ENCODE measurements around the gene HNF4A.
"Not testable (repeated sequence)": the region's sequence is repeated elsewhere in the genome, so short reads cannot be mapped to it uniquely, and the experiment has no call there.

Gene HNF4A

GRCh38 chr20:44355498-44356352, at the start of gene HNF4A:
Gene HNF4A (plus strand): TSS chr20:44355699. CDS start chr20:44355805, 106 bp downstream.
- no peak for DNase-seq (ENCODE audit: low spot score)

- DNase-seq (ENCODE audit: low spot score) = no peak
Measured at GRCh38 chr20:44306927-44307326, 48.6 kb upstream of the HNF4A start.

- peak; percentile 27 for DNase-seq (ENCODE audit: low spot score)
Measured at GRCh38 chr20:44309763-44310663, 45.5 kb upstream of the HNF4A start.

GRCh38 chr20:44310664-44311639, 44.5 kb upstream of the HNF4A start, which contains the start of gene FITM2:
Gene FITM2 (minus strand): TSS chr20:44311202. CDS start chr20:44311148, 54 bp downstream.
- DNase-seq (ENCODE audit: low spot score) = peak; percentile 98

GRCh38 chr20:44314870-44315269, 40.6 kb upstream of the HNF4A start:
- DNase-seq (ENCODE audit: low spot score) = no peak

DNA sequence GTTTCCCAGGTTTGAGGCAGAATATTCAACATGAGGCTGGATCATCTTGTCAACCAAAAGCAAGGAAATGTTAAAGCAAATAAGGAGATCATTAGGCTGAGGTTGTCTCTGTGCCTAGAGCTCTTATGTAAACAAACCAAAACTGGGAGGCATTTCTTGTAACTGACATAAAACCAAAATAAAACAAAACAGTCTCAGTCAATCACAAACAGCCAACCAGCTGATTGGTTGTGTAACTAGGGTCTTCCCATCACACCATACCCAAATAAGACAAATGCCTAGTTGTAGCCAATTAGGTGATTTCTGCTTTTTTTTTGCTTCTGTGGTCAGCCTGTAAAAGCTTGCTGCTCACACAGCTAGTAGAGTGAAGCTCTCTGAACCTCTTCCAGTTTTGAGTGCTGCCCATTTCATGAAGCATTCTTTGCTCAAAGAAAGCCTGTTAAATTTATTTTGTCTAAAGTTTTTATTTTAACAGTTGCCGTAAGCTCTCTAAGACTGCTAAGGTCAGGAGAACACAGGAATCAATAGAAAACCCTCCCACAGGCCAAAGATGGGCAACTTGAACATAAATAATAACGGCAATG, 35.6 kb upstream of the HNF4A start:
- DNase-seq (ENCODE audit: low spot score) = no peak

DNA sequence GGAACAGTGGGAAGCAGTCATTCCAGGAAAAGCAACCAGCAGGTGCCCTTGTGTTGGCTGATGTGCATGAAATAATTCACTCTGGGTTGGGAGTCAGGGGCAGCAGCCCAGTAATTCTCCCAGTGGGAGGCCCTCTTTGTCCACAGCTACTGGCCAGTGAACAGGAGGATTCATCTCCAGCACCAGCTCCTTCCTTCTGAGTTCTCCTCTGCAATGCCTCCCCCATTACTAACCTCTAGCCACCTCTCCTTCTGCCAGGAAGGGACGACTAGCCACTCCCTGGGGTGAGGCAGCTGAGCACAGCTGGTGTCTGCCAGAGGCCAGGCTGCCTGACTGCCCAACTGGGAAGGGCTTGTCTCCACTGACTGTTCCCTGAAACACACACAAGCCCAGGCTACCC, 31.2 kb upstream of the HNF4A start:
- DNase-seq (ENCODE audit: low spot score) = no peak

GRCh38 chr20:44326391-44327159, 28.9 kb upstream of the HNF4A start:
- no peak for DNase-seq (ENCODE audit: low spot score)

DNA sequence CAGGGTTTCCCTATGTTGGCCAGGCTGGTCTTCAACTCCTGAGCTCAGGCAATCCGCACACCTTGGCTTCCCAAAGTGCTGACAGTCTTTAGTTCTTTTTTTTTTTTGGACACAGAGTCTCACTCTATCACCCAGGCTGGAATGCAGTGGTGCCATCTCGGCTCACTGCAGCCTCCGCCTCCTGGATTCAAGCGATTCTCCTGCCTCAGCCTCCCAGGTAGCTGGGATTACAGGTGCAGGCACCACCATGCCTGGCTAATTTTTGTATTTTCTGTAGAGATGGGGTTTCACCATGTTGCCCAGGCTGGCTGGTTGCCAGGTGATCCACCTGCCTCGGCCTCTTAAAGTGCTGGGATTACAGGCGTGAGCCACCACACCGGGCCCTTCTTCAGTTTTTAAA, 27.8 kb upstream of the HNF4A start:
- DNase-seq (ENCODE audit: low spot score) = not testable (repeated sequence)

DNA sequence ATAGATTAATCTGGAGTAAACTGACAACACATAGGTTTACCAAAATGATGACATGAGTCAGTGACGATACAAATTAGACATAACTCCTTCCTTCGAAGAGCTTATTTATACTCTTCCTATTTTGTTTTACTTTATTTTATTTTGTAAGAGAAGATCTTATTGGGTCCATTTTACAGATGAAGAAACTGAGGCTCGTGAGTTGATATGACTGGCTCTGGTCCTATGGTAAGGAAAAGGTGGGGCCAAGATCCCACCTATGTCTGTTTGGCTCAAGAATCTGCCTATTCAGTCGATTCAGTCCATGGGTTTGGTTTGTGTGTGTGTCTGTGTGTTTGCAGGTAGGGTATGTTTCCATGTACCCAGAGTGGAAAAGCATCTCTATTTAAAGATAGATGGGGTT, 27.1 kb upstream of the HNF4A start:
- no peak for DNase-seq (ENCODE audit: low spot score)

GRCh38 chr20:44331201-44331600, 24.3 kb upstream of the HNF4A start:
- DNase-seq (ENCODE audit: low spot score) = no peak

- no peak for DNase-seq (ENCODE audit: low spot score)
Measured at GRCh38 chr20:44334306-44334705, 21.2 kb upstream of the HNF4A start.

DNA sequence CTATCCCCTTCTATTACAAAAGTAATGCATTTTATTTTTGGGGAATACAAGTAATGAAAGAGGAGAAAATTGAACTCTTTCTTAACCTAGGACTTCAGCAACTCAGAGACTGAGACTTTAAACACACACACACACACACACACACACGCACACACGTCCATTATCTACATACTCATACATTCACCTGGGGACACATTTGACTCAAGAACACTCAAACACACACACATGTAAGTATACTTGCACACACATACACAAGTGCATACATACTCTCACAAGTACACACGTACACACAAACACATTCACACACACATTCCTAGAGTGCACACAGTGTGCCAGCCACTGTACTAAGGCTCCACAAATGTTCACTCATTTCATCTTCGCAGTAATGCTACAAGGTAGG, 20.8 kb upstream of the HNF4A start:
- DNase-seq (ENCODE audit: low spot score) = no peak

DNA sequence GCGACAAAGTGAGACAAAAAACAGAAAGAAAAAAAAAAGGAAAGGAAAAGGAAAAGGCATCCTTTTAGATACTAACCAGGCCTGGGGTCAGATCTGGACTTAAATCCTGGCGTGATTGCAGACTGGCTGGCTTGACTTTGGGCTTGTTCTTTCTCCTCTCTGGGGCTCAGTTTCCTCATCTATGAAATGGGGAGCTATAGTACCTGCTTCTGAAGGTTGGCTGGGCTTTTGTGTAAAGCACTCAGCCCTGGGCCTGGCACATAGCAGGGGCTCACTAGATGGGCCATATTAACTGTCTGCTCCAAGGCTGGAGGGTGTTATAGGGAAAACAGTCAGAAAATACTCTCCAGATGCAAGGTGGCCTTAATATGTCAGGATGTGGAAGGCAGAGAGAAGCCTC, 19.8 kb upstream of the HNF4A start:
- DNase-seq (ENCODE audit: low spot score) = no peak

- DNase-seq (ENCODE audit: low spot score) = no peak
Measured at GRCh38 chr20:44336086-44336485, 19.4 kb upstream of the HNF4A start.

GRCh38 chr20:44336725-44337380, 18.6 kb upstream of the HNF4A start, which contains the start of gene R3HDML:
Gene R3HDML (plus strand): TSS chr20:44337043. CDS start chr20:44337158, 115 bp downstream.
- no peak for DNase-seq (ENCODE audit: low spot score)

GRCh38 chr20:44342248-44342647, 13.3 kb upstream of the HNF4A start:
- DNase-seq (ENCODE audit: low spot score) = no peak

GRCh38 chr20:44343162-44343675, 12.3 kb upstream of the HNF4A start:
- no peak for DNase-seq (ENCODE audit: low spot score)

- DNase-seq (ENCODE audit: low spot score) = no peak
Measured at GRCh38 chr20:44344723-44345122, 10.8 kb upstream of the HNF4A start.

- no peak for DNase-seq (ENCODE audit: low spot score)
Measured at GRCh38 chr20:44345147-44345546, 10.4 kb upstream of the HNF4A start.
